ENCODE results near the gene AMPD2.

AMPD2 gene

GRCh38 chr1:109630898-109631512 is 11.4 kb downstream of the AMPD2 start:
- DNase-seq = peak; percentile 40

DNA sequence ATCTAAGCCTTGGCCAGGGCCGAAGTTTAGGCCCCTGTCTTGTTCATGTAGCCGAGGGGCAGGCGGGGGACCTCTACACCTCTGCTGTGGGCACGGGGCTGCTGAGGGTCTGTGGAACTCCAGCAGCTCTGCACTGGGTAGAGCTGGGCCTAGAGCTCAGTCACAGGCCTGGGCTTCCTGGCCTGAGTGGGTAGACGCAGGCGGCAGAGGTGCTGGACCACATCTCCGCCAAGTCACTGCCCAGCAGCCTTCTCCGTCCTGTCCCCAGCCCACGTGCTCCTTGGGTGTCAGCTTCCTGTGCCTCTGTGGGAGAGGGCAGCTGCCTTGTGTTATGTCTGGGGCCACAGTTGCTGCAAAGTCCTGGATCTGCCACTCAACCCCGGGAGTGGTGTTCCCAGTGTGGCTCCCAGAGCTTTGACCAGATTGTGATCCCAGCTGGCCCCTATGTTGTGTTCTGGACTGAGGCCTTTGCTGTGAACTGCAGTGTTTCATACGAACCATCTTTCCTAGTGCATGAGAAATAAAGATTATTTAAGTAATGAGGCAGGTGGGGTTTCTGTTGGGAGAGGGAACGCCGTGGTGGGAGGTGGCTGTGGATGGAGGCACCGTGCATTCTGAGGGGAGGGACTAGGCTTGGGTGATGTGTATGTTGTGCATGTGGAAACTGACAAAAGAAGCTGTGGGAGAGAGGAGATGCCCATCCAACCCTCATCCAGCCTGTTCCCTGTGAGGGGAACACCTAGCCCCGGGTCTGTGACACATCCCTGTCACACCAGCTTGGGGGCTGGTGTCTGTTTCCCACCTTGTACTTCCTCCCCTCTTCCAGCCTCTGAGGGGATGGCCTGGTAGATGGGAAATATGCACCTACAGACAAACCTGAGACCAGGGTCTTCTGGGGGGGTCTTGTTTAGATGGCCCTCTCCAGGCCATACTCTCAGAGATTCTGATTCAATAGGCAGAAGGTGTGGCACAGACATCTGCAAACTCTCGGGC is 12.2 kb downstream of the AMPD2 start:
- DNase-seq = peak; percentile 46

GRCh38 chr1:109632671-109633346 is 13.2 kb downstream of the AMPD2 start:
- peak; percentile 68 for DNase-seq

- DNase-seq = no peak
Measured at GRCh38 chr1:109634292-109634691, 14.7 kb downstream of the AMPD2 start.

- peak; percentile 30 for DNase-seq
Measured at GRCh38 chr1:109634771-109635750, 15.4 kb downstream of the AMPD2 start.

- DNase-seq = peak; percentile 35
Measured at GRCh38 chr1:109635862-109636200, 16.2 kb downstream of the AMPD2 start.

DNA sequence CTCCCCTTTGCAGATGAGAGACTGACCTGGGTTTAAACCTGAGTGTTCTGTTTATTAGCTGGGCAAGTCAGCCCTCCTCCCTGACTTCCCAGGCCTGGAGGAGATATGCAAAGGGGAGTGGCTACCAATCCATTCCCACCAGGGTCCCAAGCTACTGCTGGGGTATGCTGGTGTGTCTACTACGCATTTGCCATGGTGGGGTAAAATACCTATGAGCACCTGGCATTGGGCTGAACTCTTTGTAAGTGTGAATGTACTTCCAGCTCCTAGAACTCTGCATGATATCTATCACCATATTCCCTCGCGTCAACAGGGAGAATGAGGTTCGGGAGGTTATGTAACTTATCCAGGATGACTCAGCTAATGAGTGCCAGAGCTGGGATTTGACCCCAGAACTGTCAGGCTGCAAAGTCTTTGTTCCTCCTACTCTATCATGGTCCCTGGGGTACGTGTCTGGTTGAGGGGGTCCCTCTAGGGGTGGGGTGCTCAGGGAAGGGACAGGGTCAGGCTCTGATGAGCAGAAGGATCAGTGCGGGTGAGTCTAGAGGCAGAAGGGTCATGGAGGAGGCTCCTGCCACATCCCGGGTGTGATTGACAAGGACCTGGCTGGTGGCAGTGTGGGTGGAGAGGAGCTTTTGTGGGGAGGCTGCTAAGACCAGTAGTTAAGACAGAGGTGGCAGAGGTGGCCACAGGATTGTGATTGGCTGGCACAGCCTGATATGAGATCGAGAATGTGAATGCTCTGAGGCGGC is 16.7 kb downstream of the AMPD2 start:
- peak; percentile 37 for DNase-seq

DNA sequence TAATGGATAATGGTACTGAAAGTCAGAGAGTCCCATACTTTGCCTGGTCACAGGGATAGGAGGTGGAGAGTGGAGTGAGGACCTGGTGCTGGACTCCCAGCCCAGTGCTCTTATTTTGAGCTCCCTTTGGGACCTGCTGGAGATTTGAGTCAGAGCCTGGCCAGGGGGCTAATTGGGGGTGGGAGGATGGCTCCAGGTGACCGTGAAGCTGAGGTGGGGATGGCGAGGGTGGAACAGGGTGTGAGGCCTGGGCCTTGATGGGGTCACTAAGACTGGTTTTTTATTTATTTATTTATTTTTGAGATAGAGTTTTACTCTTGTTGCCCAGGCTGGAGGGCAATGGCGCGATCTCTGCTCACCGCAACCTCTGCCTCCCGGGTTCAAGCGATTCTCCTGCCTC is 17.8 kb downstream of the AMPD2 start:
- DNase-seq = peak; percentile 28

DNA sequence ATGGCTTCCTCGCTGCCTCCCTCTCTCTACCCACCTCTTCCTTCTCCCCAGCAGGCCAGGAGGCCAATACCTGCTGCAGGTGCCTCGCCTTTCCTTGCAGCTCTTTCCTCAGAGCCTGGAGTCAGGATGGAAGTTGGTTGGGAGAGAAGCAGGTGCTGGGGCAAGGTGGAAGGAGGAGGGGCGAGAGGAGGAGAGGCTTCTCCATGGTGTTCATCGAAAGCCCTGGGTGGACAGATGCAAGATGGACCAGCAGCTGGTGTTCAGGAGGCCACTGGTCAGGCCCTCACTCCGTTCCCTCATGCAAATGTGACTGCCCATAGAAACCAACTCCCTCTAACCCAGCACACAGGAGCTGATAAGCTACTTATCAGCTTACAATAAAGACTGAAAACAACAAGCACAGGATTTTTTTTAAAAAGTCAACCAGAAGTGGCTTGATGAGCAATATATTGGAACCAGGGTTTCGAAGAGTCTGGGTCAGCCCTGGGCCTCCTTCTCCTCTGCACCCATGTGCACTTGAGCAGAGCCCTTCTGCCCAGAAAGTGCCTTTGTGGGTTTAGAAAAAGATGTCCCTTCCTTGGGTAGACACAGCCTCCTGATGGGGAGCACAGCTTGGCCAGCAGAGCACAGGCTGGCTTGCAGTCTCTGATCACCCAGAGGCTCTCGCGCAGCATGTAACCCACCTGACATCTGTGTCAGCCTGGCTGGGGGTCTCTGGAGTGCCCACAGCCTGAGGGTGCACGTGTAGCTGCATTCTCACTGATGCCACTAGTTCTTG is 19.6 kb downstream of the AMPD2 start:
- DNase-seq = no peak

DNA sequence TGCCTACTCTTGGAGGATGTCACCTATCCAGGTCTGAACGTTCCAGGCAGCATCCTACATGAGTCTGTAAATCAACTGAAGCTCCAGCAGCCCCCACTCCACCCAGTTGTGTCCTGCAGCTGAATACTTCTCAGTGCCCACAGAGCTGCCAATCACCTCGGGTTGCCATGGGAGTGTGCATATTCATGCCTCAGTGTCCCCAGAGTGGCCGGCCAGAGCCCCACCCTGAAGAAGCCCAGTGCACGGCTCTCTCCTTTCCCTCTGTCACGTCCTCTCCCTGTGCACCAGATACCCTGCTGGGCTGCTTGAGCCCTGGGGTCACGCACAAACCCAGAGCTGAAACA is 20.2 kb downstream of the AMPD2 start:
- DNase-seq = no peak

- peak; percentile 86 for DNase-seq
Measured at GRCh38 chr1:109640285-109640865, 20.7 kb downstream of the AMPD2 start.

DNA sequence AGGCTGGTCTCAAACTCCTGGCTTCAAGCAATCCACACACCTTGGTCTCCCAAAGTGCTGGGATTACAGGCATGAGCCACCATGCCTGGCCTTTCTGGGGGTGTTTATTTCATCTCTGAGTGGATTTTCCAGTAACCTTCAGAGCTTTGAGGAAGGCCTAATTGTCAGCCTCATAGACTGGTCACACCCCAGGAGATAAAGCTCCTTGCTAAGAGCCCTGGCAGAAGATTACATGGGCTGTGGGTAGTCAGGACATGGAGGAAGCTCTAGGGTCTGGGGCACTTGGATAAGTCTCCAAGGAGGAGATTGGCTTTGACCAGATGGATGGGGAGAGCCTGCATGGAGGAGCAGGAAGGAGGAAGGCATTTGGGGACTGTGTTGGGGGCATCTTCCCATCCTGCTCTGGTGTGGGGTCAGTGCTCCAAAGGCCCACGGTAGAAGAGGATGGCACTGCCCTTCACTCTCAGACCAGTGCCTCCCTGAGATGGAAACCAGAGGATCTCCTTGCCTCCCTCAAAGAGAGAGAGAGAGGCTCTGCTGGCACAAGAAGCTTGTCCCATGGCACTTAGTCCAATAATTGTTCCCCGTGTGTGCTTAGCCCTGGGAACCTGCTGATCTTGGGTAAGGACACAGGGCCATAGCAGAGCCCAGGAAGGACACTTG is 21.6 kb downstream of the AMPD2 start:
- DNase-seq = no peak

- no peak for DNase-seq
Measured at GRCh38 chr1:109641861-109642260, 22.2 kb downstream of the AMPD2 start.

- DNase-seq = no peak
Measured at GRCh38 chr1:109642626-109643025, 23.0 kb downstream of the AMPD2 start.

DNA sequence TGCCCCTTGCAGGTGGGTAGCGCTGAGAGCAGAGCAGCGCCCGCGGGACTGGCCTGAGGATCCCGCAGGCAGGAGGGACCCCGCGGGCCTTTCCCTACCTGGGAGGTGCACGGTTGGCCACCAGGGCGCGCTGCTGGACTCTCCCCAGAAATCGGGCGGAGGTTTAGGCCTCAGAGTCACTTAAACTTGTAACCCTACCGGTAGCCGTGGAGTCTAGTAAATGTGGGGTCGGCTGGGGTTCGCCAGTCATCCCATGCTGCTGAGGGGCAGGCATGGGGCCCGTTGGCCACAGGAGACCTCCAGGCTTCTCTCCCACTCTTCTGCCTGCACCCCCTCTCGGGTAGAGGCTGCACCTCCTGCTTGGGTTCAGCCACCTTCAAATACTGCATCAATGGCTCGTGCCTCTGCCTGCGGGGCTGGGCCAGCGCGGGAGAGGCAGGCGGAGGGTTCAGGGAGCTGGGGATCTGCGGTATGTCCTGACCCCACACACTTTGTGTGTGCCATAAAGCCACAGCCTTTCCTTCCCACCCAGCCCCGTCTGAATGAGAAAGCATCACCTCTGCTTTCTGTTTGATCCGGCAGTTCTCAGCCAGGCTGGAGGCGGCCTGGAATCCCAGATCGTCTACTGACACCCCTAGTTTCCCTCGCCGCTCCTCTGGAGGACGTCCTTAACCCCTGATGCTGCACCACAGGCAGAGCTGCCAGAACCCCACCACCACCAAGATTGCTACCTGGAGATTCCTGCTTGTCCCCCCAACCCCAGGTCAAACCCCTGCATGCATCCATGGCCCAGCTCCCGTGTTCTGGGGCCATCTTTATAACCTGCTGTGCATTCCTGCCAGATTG is 24.0 kb downstream of the AMPD2 start:
- peak; percentile 84 for DNase-seq

GRCh38 chr1:109644670-109645069 is 25.0 kb downstream of the AMPD2 start:
- DNase-seq = no peak

GRCh38 chr1:109649491-109649914 is 29.9 kb downstream of the AMPD2 start:
- peak; percentile 46 for DNase-seq

DNA sequence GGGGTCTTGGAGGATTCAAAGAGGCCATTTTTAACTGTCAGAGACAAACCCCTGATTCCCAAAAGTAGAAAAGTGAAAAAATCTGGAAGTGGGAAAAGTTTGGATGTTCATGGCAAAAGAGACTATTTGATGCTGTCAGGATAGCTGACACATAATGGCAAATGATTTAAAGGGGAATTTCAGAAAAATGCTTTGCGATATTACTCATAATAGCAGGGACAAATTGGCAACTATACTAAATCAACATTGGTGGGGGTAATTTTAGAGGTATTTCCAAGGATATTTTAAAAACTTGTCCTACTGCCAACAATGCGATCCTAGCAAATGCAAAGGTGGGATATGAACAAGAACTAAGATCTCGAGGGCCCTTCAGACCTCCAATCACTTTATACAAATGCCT is 31.0 kb downstream of the AMPD2 start:
- DNase-seq = no peak

DNA sequence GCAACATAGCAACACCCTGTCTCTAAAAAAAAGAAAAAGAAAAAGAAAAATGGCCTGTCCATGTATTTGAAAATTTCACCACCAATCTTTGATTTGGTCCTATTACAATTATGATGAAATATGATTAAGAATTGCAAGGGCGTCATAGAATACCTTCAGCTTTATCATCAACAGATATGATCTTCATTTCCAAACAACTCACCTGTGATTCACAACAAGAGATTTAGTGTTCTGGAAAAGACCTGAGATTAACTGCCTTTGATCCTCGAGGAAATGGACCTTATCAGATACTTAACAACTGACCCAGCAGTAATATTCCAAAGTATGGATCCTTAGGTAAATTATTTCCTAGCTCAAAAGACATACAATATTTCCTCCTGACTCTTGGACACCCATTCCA is 32.8 kb downstream of the AMPD2 start:
- no peak for DNase-seq

Measured in right forelimb (tissue), 1 donor.